Keratinocyte (primary cell): ENCODE measurements around the gene ZEB1. TPM values are rescaled to one million over a fixed set of nuclear protein-coding genes. Genes with fewer than 3 reads are reported as not detected.

Experiments
- DNase-seq: peaks from one replicate; pipeline ENCODE4 v3.0.0-alpha.2; 2011; ENCODE audit warnings: low read depth, missing footprints, low spot score
- FAIRE-seq: peaks from 2 replicates; lab custom pipeline; 2011; peaks lifted over from hg19 to GRCh38; lab: Jason Lieb, UNC
- H2AFZ ChIP-seq: 2 replicates; pipeline ENCODE4 v1.6.0; 2012; ENCODE audit warnings: low read length, control low read depth, inconsistent platforms; ENCODE audit not compliant: control insufficient read depth
- H3K27ac ChIP-seq: 2 replicates; pipeline ENCODE4 v1.5.1; 2011; ENCODE audit warnings: low read length; ENCODE audit not compliant: control insufficient read depth, insufficient read depth
- H3K27me3 ChIP-seq: 3 replicates; pipeline ENCODE4 v1.6.0; 2011; ENCODE audit warnings: low read length; ENCODE audit not compliant: control insufficient read depth, insufficient read depth; ENCODE audit errors: extremely low read depth
- H3K36me3 ChIP-seq, 2 experiments: 2 replicates in 1 of 2; 3 replicates in 1 of 2; pipeline ENCODE4 v1.5.1; 2011; ENCODE audit warnings: low read length in 2 of 2, mild to moderate bottlenecking in 1 of 2; ENCODE audit not compliant: control insufficient read depth in 2 of 2, insufficient read depth in 2 of 2; ENCODE audit errors: extremely low read depth in 1 of 2
- H3K4me1 ChIP-seq: 3 replicates; pipeline ENCODE4 v1.5.1; 2011; ENCODE audit warnings: low read length; ENCODE audit not compliant: control insufficient read depth, insufficient read depth; ENCODE audit errors: extremely low read depth
- H3K4me2 ChIP-seq: 3 replicates; pipeline ENCODE4 v1.6.0; 2011; ENCODE audit warnings: low read depth, low read length; ENCODE audit not compliant: control insufficient read depth, insufficient read depth; ENCODE audit errors: extremely low read depth
- H3K4me3 ChIP-seq, 3 experiments: fragments of 200-600 bp in 1 of 3; sonication (generic) in 1 of 3; 2 replicates in 2 of 3; 3 replicates in 1 of 3; pipeline ENCODE4 v1.5.1; 2011 to 2016; ENCODE audit warnings: low read length in 3 of 3, mild to moderate bottlenecking in 3 of 3, control low read depth in 2 of 3, inconsistent platforms in 1 of 3, low read depth in 1 of 3, mixed read lengths in 1 of 3, mixed run types in 1 of 3, moderate library complexity in 1 of 3; ENCODE audit not compliant: control insufficient read depth in 2 of 3, insufficient read depth in 2 of 3; ENCODE audit errors: extremely low read depth in 1 of 3
- H3K79me2 ChIP-seq: 2 replicates; pipeline ENCODE4 v1.6.0; 2012; ENCODE audit warnings: low read length; ENCODE audit not compliant: control insufficient read depth, insufficient read depth
- H3K9ac ChIP-seq: 3 replicates; pipeline ENCODE4 v1.6.0; 2011; ENCODE audit warnings: low read length; ENCODE audit not compliant: control insufficient read depth, insufficient read depth; ENCODE audit errors: extremely low read depth
- H3K9me1 ChIP-seq: 3 replicates; pipeline ENCODE4 v1.6.0; 2011; ENCODE audit warnings: low read length; ENCODE audit not compliant: control insufficient read depth, insufficient read depth; ENCODE audit errors: extremely low read depth
- H3K9me3 ChIP-seq: 2 replicates; pipeline ENCODE4 v1.5.1; 2012; ENCODE audit warnings: low read depth, low read length; ENCODE audit not compliant: control insufficient read depth
- H4K20me1 ChIP-seq: 3 replicates; pipeline ENCODE4 v1.6.0; 2011; ENCODE audit warnings: low read length; ENCODE audit not compliant: control insufficient read depth, insufficient read depth; ENCODE audit errors: extremely low read depth
- EZH2 ChIP-seq: IDR thresholded peaks from one replicate; pipeline ENCODE4 v1.6.1; 2012; ENCODE audit warnings: inconsistent platforms, mild to moderate bottlenecking, low read length, moderate library complexity
- dilution Hi-C: fragments of 300-500 bp; cut with MboI; formaldehyde crosslinking; loops from one replicate; pipeline ENCODE4 v1.7.0; 2020; ENCODE audit warnings: low sequenced_read_pairs; ENCODE audit not compliant: extremely low pct_ligation_motif_present
- polyA plus RNA-seq, 5 experiments: library from polyadenylated mRNA; depleted of rRNA in 3 of 5; stranded (reverse) in 3 of 5; stranded (forward) in 1 of 5; unstranded in 1 of 5; fragments of >200 nt; gene quantifications; 1 replicate in 1 of 5; 2 replicates in 3 of 5; 3 replicates in 1 of 5; pipeline versions ENCODE4 v1.2.1 to v1.2.3, GENCODE V29; 2011 to 2012; ENCODE audit warnings: missing spikeins in 2 of 5, low read depth in 1 of 5, low replicate concordance in 1 of 5
- TF ChIP-seq, protein P1 (sequence below), 3 experiments: IDR thresholded peaks in 1 of 3; conservative IDR thresholded peaks in 1 of 3; optimal IDR thresholded peaks in 1 of 3; 2 replicates in 2 of 3; 3 replicates in 1 of 3; pipeline versions ENCODE3 to v1.5.1; 2011; ENCODE audit warnings: low read length in 3 of 3, mild to moderate bottlenecking in 3 of 3, moderate library complexity in 2 of 3, control low read depth in 1 of 3, inconsistent platforms in 1 of 3; ENCODE audit not compliant: insufficient read depth in 2 of 3; ENCODE audit errors: extremely low read depth in 1 of 3

Gene ZEB1
- polyA plus RNA-seq, 1 donor (not counting 4 experiments of a cell fraction or from before 2014, with no cell fraction given): 0.96 TPM

- no peak for FAIRE-seq
Observed at GRCh38 chr10:31466313-31466712, 147.3 kb downstream of the ZEB1 start.

GRCh38 chr10:31467791-31468535 is 148.9 kb downstream of the ZEB1 start:
- Histone ChIP-seq H3K9me3 (no peaks in the 10 kb centered on the region), H3K9me1 (no peaks in the 10 kb centered on the region), H3K36me3 (no peaks in the 10 kb centered on the region), H3K27me3 (no peaks in the 10 kb centered on the region), H3K79me2 (no peaks in the 10 kb centered on the region), H3K4me3 (no peak overlapping the region), H4K20me1 (no peaks in the 10 kb centered on the region), H3K4me1 (no peaks in the 10 kb centered on the region), H3K9ac (no peak overlapping the region), H3K4me2 (no peak overlapping the region), H2AFZ (no peak overlapping the region), H3K27ac (no peak overlapping the region)
- FAIRE-seq: peak; percentile 46
- TF ChIP-seq EZH2: no peak
- TF ChIP-seq, protein P1, sequence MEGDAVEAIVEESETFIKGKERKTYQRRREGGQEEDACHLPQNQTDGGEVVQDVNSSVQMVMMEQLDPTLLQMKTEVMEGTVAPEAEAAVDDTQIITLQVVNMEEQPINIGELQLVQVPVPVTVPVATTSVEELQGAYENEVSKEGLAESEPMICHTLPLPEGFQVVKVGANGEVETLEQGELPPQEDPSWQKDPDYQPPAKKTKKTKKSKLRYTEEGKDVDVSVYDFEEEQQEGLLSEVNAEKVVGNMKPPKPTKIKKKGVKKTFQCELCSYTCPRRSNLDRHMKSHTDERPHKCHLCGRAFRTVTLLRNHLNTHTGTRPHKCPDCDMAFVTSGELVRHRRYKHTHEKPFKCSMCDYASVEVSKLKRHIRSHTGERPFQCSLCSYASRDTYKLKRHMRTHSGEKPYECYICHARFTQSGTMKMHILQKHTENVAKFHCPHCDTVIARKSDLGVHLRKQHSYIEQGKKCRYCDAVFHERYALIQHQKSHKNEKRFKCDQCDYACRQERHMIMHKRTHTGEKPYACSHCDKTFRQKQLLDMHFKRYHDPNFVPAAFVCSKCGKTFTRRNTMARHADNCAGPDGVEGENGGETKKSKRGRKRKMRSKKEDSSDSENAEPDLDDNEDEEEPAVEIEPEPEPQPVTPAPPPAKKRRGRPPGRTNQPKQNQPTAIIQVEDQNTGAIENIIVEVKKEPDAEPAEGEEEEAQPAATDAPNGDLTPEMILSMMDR (optimal IDR thresholded peaks at IDR 0.05 in 1 of 3, IDR thresholded peaks at IDR 0.05 in 1 of 3, conservative IDR thresholded peaks at IDR 0.05 in 1 of 3; ENCODE audit: extremely low read depth in 1 of 3, insufficient read depth in 2 of 3, low read length in 3 of 3): peak; percentile 86 to 97 (median 95)
- dilution Hi-C loops: no loop called here
- DNase-seq: no peak

More at GRCh38 chr10:31466313-31466712, 147.3 kb downstream of the ZEB1 start:
- H3K9ac ChIP-seq: no peak overlapping the region
- H3K9me3 ChIP-seq: no peaks in the 10 kb centered on the region
- H3K4me3 ChIP-seq: no peak overlapping the region
- no peaks in the 10 kb centered on the region for H3K79me2 ChIP-seq
- no peak for DNase-seq
- H4K20me1 ChIP-seq: no peaks in the 10 kb centered on the region
- H3K36me3 ChIP-seq: no peaks in the 10 kb centered on the region
- dilution Hi-C loops: no loop called here
- no peaks in the 10 kb centered on the region for H3K4me1 ChIP-seq
- TF ChIP-seq EZH2: no peak
- TF ChIP-seq, protein P1 (optimal IDR thresholded peaks at IDR 0.05 in 1 of 3, IDR thresholded peaks at IDR 0.05 in 1 of 3, conservative IDR thresholded peaks at IDR 0.05 in 1 of 3; ENCODE audit: extremely low read depth in 1 of 3, insufficient read depth in 2 of 3, low read length in 3 of 3): no peak
- H3K4me2 ChIP-seq: no peak overlapping the region
- no peaks in the 10 kb centered on the region for H3K9me1 ChIP-seq
- no peak overlapping the region for H2AFZ ChIP-seq
- H3K27me3 ChIP-seq: no peaks in the 10 kb centered on the region
- no peak overlapping the region for H3K27ac ChIP-seq
